ENCODE data around the gene KLK4. TPM values are rescaled to one million over a fixed set of nuclear protein-coding genes. Genes with fewer than 3 reads are reported as not detected.

KLK4 gene
- total and polyA plus RNA-seq, 3 experiments from 2014 or later: not detected

DNA sequence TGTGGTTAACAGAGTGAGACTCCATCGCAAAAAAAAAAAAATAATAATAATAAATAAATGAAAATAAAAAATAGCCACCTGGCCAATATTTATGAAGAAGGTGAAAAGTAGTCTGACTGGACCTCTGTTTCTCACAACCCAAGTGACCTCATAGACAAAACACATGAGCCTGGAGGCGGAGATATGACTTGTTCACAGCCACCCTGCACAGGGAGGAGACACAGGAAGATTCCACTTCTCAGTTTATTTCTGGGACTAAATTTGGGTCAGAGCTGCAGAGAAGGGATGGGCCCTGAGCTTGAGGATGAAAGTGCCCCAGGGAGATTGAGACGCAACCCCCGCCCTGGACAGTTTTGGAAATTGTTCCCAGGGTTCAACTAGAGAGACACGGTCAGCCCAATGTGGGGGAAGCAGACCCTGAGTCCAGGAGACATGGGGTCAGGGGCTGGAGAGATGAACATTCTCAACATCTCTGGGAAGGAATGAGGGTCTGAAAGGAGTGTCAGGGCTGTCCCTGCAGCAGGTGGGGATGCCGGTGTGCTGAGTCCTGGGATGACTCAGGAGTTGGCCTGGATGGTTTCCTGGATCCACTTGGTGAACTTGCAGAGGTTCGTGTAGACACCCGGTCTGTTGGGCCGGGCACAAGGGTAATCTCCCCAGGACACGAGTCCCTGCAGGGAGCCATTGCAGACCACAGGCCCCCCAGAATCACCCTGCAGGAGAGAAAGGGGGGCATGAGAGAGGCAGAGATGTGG, 32.1 kb upstream of the KLK4 start:
- Mint-ChIP-seq H3K4me1 (no peaks in the 10 kb centered on the region), H3K9me3 (peaks cover 2 to 8% (median 4%) of the 10 kb centered on the region in 5 donors), H3K36me3 (no peaks in the 10 kb centered on the region), H3K4me3 (no peak overlapping the region), H3K27me3 (peaks cover 0 to 25% of the 10 kb centered on the region in 2 donors), H3K27ac (no peak overlapping the region)
- no peaks in the 10 kb centered on the region for H3K27me3 ChIP-seq (ENCODE audit: insufficient read depth, low read length, poor library complexity, severe bottlenecking)
- no peaks in the 10 kb centered on the region for H3K4me1 ChIP-seq (ENCODE audit: insufficient read depth, low read length)
- H3K4me3 ChIP-seq (ENCODE audit: low read length): no peak overlapping the region
- H3K9me3 ChIP-seq (ENCODE audit: low read length): no peaks in the 10 kb centered on the region
- DNase-seq: no peak
- no peak overlapping the region for H3K27ac ChIP-seq (ENCODE audit: low read depth, low read length)
- POLR2A ChIA-PET: no interaction called here
- no peaks in the 10 kb centered on the region for H3K36me3 ChIP-seq (ENCODE audit: insufficient read depth, low read length)
- CTCF ChIA-PET: no interaction called here

- Mint-ChIP-seq H3K27me3 (peaks cover 0 to 18% of the 10 kb centered on the region in 2 donors), H3K27ac (no peak overlapping the region), H3K9me3 (peaks cover 0 to 8% (median 4%) of the 10 kb centered on the region in 5 donors), H3K36me3 (no peaks in the 10 kb centered on the region), H3K4me3 (no peak overlapping the region), H3K4me1 (no peaks in the 10 kb centered on the region)
- no peaks in the 10 kb centered on the region for H3K36me3 ChIP-seq (ENCODE audit: insufficient read depth, low read length)
- H3K27ac ChIP-seq (ENCODE audit: low read depth, low read length): no peak overlapping the region
- no peak overlapping the region for H3K4me3 ChIP-seq (ENCODE audit: low read length)
- POLR2A ChIA-PET: no interaction called here
- H3K9me3 ChIP-seq (ENCODE audit: low read length): no peaks in the 10 kb centered on the region
- CTCF ChIA-PET: interaction anchor here (1.4 kb wide), 1 partner anchor 18 kb away, joined by 3 read pairs; no protein-coding TSS in a partner anchor
- no peaks in the 10 kb centered on the region for H3K27me3 ChIP-seq (ENCODE audit: insufficient read depth, low read length, poor library complexity, severe bottlenecking)
- DNase-seq: no peak
- H3K4me1 ChIP-seq (ENCODE audit: insufficient read depth, low read length): no peaks in the 10 kb centered on the region
Measured at GRCh38 chr19:50939596-50939995, 28.4 kb upstream of the KLK4 start.

GRCh38 chr19:50933640-50934039, 22.4 kb upstream of the KLK4 start:
- Histone ChIP-seq H3K27ac (ENCODE audit: low read depth, low read length) (no peak overlapping the region), H3K27me3 (ENCODE audit: insufficient read depth, low read length, poor library complexity, severe bottlenecking) (no peaks in the 10 kb centered on the region), H3K9me3 (ENCODE audit: low read length) (no peaks in the 10 kb centered on the region), H3K4me1 (ENCODE audit: insufficient read depth, low read length) (no peaks in the 10 kb centered on the region), H3K36me3 (ENCODE audit: insufficient read depth, low read length) (no peaks in the 10 kb centered on the region), H3K4me3 (ENCODE audit: low read length) (no peak overlapping the region)
- POLR2A ChIA-PET: no interaction called here
- H3K9me3 Mint-ChIP-seq: peaks cover 0 to 4% (median 0%) of the 10 kb centered on the region in 5 donors
- H3K4me3 Mint-ChIP-seq: no peak overlapping the region
- no peak for DNase-seq
- CTCF ChIA-PET: interaction anchor here (1.5 kb wide), 1 partner anchor 11 kb away, joined by 7 read pairs; no protein-coding TSS in a partner anchor
- H3K27me3 Mint-ChIP-seq: peaks cover 12 to 32% of the 10 kb centered on the region in 2 donors
- H3K36me3 Mint-ChIP-seq: no peaks in the 10 kb centered on the region
- H3K27ac Mint-ChIP-seq: no peak overlapping the region
- H3K4me1 Mint-ChIP-seq: peaks cover 0 to 2% (median 0%) of the 10 kb centered on the region in 3 donors

DNA sequence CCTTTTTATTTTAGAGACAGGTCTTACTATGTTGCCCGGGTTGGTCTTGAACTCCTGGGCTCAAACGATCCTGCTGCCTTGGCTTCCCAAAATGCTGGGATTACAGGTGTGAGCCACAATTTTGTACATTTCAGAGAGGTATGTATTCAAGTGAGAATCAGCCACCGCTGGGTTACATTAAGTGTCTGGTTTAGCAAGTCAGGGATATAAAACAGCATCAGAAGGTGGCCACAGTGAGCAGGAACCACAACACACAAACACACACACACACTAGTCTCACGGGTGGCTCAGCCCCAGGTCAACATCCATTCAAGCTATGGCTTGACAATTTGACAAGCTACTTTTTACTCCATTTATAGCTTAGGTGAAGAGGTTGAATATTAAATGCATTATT, 21.5 kb upstream of the KLK4 start:
- Mint-ChIP-seq H3K9me3 (peaks cover 0 to 3% (median 0%) of the 10 kb centered on the region in 5 donors), H3K36me3 (peaks cover 0 to 2% (median 0%) of the 10 kb centered on the region in 3 donors), H3K4me1 (peaks cover 0 to 2% (median 0%) of the 10 kb centered on the region in 3 donors), H3K27ac (no peak overlapping the region), H3K27me3 (peaks cover 16 to 36% of the 10 kb centered on the region in 2 donors), H3K4me3 (no peak overlapping the region)
- POLR2A ChIA-PET: no interaction called here
- DNase-seq: no peak
- CTCF ChIA-PET: interaction anchor here (0.9 kb wide), 1 partner anchor 11 kb away, joined by 4 read pairs; no protein-coding TSS in a partner anchor
- Histone ChIP-seq H3K36me3 (ENCODE audit: insufficient read depth, low read length) (no peaks in the 10 kb centered on the region), H3K27me3 (ENCODE audit: insufficient read depth, low read length, poor library complexity, severe bottlenecking) (no peaks in the 10 kb centered on the region), H3K9me3 (ENCODE audit: low read length) (no peaks in the 10 kb centered on the region), H3K4me3 (ENCODE audit: low read length) (no peak overlapping the region), H3K27ac (ENCODE audit: low read depth, low read length) (no peak overlapping the region), H3K4me1 (ENCODE audit: insufficient read depth, low read length) (no peaks in the 10 kb centered on the region)

DNA sequence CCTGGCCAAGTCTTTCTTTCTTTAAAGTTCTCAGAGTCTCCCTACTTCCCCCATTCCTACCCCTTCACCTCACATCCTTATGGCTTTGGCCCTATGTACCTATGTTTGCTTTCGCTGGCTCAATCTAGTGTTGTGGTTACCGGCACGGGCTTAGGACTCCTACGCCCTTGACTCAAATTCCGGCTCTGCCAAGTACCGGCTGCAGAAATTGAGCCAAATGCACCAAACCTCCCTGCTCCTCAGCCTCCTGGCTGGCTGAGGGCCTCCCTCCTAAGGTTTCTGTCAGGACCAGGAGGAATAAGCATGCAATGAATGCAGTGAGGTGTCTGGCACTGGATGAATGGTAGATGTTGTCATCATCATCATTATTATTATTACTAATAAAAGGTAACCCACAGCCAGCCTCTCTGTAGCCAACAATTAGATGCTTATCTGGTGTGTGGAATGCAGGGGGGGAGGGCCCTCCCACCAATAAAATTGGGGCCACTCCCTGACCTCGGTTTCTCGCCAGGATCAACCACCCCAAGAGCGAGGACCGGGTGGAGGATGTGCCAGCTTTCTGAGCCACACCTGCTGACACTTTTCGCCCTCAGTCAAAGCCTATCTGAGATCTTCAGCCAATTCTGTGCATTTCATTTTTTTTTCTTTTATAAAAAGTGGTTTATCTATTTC, 21.0 kb upstream of the KLK4 start:
- DNase-seq: no peak
- POLR2A ChIA-PET: no interaction called here
- H3K36me3 ChIP-seq (ENCODE audit: insufficient read depth, low read length): no peaks in the 10 kb centered on the region
- H3K4me1 ChIP-seq (ENCODE audit: insufficient read depth, low read length): no peaks in the 10 kb centered on the region
- no peaks in the 10 kb centered on the region for H3K27me3 ChIP-seq (ENCODE audit: insufficient read depth, low read length, poor library complexity, severe bottlenecking)
- Mint-ChIP-seq H3K27ac (no peak overlapping the region), H3K4me3 (no peak overlapping the region), H3K27me3 (peaks cover 17 to 42% of the 10 kb centered on the region in 2 donors), H3K4me1 (peaks cover 0 to 2% (median 0%) of the 10 kb centered on the region in 3 donors), H3K36me3 (peaks cover 0 to 2% (median 0%) of the 10 kb centered on the region in 3 donors), H3K9me3 (peaks cover 0 to 2% (median 0%) of the 10 kb centered on the region in 5 donors)
- H3K4me3 ChIP-seq (ENCODE audit: low read length): no peak overlapping the region
- H3K27ac ChIP-seq (ENCODE audit: low read depth, low read length): no peak overlapping the region
- CTCF ChIA-PET: interaction anchor here (0.9 to 1.5 kb wide), 2 partner anchors 10 kb away, joined by 3 to 4 read pairs; no protein-coding TSS in a partner anchor
- no peaks in the 10 kb centered on the region for H3K9me3 ChIP-seq (ENCODE audit: low read length)

DNA sequence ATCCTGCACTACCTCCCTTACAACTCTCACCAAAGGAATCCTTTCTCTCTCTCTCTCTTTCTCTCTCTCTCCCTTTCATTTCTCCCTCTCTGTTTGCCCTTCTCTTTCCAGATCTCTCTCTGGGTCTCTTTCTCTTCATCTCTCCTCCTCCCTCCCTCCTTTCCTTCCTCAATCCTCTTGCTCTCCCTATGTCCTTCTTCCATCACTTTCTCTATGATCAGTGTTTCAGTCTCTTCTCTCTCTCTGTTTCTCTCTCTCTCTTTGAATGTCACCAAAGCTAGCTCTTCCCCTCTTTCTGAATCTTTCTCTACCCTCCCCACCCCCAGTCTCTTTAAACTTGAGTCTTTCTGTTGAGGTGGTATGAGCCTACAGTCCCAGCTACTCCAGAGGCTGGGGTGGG, 19.8 kb upstream of the KLK4 start:
- Mint-ChIP-seq H3K36me3 (peaks cover 0 to 2% (median 0%) of the 10 kb centered on the region in 3 donors), H3K4me3 (no peak overlapping the region), H3K27ac (no peak overlapping the region), H3K9me3 (peaks cover 0 to 2% (median 0%) of the 10 kb centered on the region in 5 donors), H3K27me3 (peaks cover 17 to 44% of the 10 kb centered on the region in 2 donors), H3K4me1 (peaks cover 0 to 2% (median 0%) of the 10 kb centered on the region in 3 donors)
- Histone ChIP-seq H3K4me1 (ENCODE audit: insufficient read depth, low read length) (no peaks in the 10 kb centered on the region), H3K9me3 (ENCODE audit: low read length) (no peaks in the 10 kb centered on the region), H3K36me3 (ENCODE audit: insufficient read depth, low read length) (no peaks in the 10 kb centered on the region), H3K4me3 (ENCODE audit: low read length) (no peak overlapping the region), H3K27ac (ENCODE audit: low read depth, low read length) (no peak overlapping the region), H3K27me3 (ENCODE audit: insufficient read depth, low read length, poor library complexity, severe bottlenecking) (no peaks in the 10 kb centered on the region)
- no peak for DNase-seq
- POLR2A ChIA-PET: no interaction called here
- CTCF ChIA-PET: interaction anchor here (1.5 kb wide), 1 partner anchor 9 kb away, joined by 3 read pairs; no protein-coding TSS in a partner anchor

GRCh38 chr19:50928831-50929230, 17.6 kb upstream of the KLK4 start:
- H3K4me3 Mint-ChIP-seq: no peak overlapping the region
- no peak overlapping the region for H3K4me3 ChIP-seq (ENCODE audit: low read length)
- H3K9me3 ChIP-seq (ENCODE audit: low read length): no peaks in the 10 kb centered on the region
- no peak for DNase-seq
- no peaks in the 10 kb centered on the region for H3K36me3 ChIP-seq (ENCODE audit: insufficient read depth, low read length)
- no peak overlapping the region for H3K27ac Mint-ChIP-seq
- CTCF ChIA-PET: no interaction called here
- peaks cover 0 to 2% (median 0%) of the 10 kb centered on the region in 3 donors for H3K36me3 Mint-ChIP-seq
- no peaks in the 10 kb centered on the region for H3K4me1 ChIP-seq (ENCODE audit: insufficient read depth, low read length)
- peaks cover 17 to 40% of the 10 kb centered on the region in 2 donors for H3K27me3 Mint-ChIP-seq
- peaks cover 0 to 2% (median 0%) of the 10 kb centered on the region in 3 donors for H3K4me1 Mint-ChIP-seq
- POLR2A ChIA-PET: no interaction called here
- H3K27me3 ChIP-seq (ENCODE audit: insufficient read depth, low read length, poor library complexity, severe bottlenecking): no peaks in the 10 kb centered on the region
- H3K9me3 Mint-ChIP-seq: peaks cover 0 to 2% (median 0%) of the 10 kb centered on the region in 5 donors
- H3K27ac ChIP-seq (ENCODE audit: low read depth, low read length): no peak overlapping the region

GRCh38 chr19:50926144-50926543, 14.9 kb upstream of the KLK4 start:
- DNase-seq: no peak
- peak overlapping the region in 1 of 8 donors; percentile 35 for H3K27ac Mint-ChIP-seq
- CTCF ChIA-PET: no interaction called here

More at GRCh38 chr19:50926144-50926543, 14.9 kb upstream of the KLK4 start:
- Mint-ChIP-seq H3K4me3 (no peak overlapping the region), H3K27me3 (peaks cover 20 to 38% of the 10 kb centered on the region in 2 donors), H3K4me1 (peaks cover 7 to 10% (median 9%) of the 10 kb centered on the region in 3 donors), H3K36me3 (peaks cover 0 to 2% (median 0%) of the 10 kb centered on the region in 3 donors), H3K9me3 (peaks cover 0 to 2% (median 0%) of the 10 kb centered on the region in 5 donors)
- POLR2A ChIA-PET: no interaction called here
- Histone ChIP-seq H3K36me3 (ENCODE audit: insufficient read depth, low read length) (no peaks in the 10 kb centered on the region), H3K4me3 (ENCODE audit: low read length) (no peak overlapping the region), H3K9me3 (ENCODE audit: low read length) (no peaks in the 10 kb centered on the region), H3K27ac (ENCODE audit: low read depth, low read length) (no peak overlapping the region), H3K4me1 (ENCODE audit: insufficient read depth, low read length) (peaks cover 4% of the 10 kb centered on the region), H3K27me3 (ENCODE audit: insufficient read depth, low read length, poor library complexity, severe bottlenecking) (peaks cover 7% of the 10 kb centered on the region)
